NCI-H748 (cell line): ENCODE measurements around the gene TLL1.

ENCODE experiments used
- DNase-seq: peaks from one replicate; lab custom pipeline; 2025; ENCODE audit not compliant: unreplicated experiment; lab: John Stamatoyannopoulos, UW

Gene TLL1

DNA sequence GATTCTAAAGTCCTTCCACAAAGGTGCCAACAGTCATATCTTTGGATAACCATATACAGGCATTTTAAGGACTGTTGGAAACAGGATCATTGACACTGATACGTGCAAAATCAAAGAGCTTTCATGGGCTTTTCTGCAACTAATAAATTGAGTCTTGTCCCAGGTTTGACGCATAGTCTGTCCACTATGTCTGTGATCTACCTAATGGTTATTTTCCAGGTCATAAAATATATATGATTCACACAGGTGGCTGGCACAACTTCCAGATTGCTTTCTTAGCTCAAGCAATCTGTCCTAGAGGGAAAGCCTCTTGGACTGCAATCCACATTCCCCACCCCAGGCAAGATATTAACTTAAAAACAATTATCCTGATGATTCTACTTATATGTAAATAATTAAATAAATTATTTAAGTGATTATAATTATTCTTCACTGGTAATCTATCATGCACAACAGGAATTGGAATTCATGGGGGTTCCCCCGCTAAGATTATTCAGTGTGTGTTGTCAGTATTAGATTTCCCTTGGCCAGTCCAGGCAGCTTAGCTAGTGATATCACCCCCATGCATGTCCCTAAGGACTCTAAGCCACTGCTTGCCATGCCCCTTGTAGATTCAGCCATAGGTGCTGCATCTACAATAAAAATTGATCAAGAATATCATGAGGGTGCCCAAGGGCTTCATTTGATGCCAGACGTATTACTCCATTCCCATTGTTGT is 97.8 kb downstream of the TLL1 start:
- DNase-seq: no peak

- DNase-seq: no peak
Measured at GRCh38 chr4:165971446-165971845, 98.4 kb downstream of the TLL1 start.

DNA sequence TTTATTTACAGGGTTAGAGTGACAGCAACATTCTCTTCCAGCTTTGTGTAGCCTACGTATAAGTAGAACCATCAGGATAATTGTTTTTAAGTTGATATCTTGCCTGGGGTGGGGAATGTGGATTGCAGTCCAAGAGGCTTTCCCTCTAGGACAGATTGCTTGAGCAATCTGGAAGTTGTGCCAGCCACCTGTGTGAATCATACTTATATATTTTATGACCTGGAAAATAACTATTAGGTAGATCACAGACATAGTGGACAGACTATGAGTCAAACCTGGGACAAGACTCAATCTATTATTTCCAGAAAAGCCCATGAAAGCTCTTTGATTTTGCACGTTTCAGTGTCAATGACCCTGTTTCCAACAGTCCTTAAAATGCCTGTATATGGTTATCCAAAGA is 98.9 kb downstream of the TLL1 start:
- DNase-seq: no peak

- no peak for DNase-seq
Measured at GRCh38 chr4:165972747-165973146, 99.7 kb downstream of the TLL1 start.

DNA sequence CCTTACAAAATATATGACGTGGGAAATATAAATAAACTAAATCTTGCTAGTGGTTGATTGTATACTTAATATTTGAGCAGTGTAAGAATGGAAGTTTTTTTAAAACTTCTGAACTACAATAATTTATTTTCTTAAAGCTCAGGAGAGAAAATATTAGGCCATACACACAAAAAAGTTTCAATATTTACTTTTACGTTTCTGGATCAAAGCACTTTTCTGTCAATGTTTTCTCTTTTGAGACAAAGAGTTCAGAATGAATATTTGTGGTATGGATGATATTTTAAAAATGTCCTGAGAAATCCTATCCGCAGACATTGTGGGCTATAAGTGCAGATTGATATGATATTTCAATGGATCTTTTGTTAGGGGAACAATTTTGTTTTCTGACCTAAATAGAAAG is 109.9 kb downstream of the TLL1 start:
- DNase-seq: no peak

GRCh38 chr4:165986956-165987698 is 114.1 kb downstream of the TLL1 start:
- DNase-seq: no peak

- DNase-seq: no peak
Measured at GRCh38 chr4:165991325-165992180, 118.5 kb downstream of the TLL1 start.

- DNase-seq: no peak
Measured at GRCh38 chr4:165992283-165992682, 119.2 kb downstream of the TLL1 start.

DNA sequence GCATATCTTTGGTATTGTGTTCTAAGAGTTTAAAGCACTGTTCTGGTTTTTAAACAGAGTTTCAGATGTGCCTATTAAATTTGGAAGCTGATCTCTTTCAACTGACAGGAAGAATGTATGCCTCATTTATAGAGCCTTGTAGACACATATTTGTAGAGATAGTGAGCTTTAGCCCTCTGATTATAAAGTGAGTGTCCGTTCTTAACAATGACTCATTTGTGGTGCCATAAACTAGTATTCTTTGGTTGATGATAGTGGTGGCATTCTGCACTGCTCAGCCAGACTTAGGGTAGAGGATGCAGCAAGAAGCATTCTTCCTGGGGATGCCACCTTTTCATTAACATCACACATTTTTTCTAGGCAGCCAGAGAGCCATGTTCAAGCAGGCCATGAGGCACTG is 121.7 kb downstream of the TLL1 start:
- no peak for DNase-seq

DNA sequence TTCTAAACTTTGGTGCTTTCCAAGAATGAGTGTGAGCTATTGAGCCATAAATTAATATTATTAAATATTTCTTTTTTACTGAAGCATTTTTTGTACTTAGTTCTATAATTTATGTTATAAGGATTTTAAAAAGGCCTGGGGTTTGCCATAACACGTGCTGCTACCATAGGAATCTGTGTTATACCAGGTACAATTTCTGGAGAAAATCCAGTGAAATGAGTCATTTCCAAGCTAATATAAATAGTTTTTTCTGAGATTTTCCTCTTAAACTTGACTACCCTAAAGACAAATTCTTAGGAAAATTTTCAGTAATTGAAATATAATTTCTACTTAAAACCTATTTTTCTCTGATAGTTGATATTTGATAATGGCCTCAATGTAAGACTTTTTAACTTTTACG is 130.8 kb downstream of the TLL1 start:
- no peak for DNase-seq

- no peak for DNase-seq
Measured at GRCh38 chr4:166006217-166006616, 133.2 kb downstream of the TLL1 start.

- DNase-seq: no peak
Measured at GRCh38 chr4:166008510-166008909, 135.5 kb downstream of the TLL1 start.

DNA sequence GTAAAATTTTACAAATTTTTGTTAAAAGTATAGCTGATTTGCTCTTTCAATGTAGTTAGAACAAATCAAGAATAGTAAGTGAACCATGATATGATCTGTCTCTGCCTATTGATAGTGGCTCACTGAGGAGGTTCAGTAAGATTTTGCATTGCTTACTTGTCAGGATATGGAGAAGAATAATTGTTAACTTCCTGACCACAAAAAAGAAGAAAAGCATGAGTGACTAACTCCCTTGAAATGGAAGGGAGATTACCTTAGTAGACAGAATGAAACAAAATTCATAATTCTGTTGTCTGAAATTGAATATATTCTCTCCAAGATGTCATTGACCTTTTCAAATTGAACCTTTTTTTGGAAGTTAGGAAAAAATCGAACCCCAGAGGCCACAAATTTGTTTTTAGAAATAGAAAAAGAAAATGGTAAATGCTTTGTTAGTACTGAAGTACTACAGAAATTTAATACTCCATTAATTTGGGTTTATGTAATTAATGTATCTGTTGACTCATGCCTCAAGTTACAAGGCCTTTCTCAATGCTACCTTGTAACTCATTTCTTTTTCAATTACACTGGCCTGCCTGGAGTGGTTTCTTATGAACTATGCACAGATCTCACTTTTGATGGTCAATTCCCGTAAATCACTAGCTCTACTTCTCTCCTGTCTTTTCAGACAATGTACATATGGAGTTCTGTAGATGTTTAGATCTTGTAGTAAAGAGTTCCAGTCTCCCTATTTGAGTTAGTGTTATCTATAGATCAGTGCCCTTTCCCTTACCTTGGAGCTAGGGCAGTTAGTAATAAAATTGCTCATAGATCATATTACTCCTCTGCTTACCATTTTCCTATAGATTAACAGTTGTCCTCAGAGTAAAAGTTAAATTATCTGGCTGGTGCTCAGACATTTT is 139.3 kb downstream of the TLL1 start:
- no peak for DNase-seq

DNA sequence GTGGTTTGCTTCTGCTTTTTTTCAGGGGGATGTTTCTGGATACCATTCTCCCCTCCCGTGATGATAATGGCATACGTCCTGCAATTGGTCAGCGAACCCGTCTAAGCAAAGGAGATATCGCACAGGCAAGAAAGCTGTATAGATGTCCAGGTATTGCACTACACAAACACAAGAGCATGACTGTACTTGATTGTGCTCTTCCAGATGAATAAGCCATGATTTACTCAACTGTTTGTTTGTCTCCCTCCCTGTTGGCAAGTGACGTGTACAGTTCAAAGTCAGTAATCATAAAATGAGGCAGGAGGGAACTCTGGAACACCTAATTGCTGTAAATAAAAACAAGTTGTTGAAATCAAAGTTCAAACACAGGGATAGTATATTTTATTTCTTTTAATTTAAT is 141.4 kb downstream of the TLL1 start:
- DNase-seq: no peak

DNA sequence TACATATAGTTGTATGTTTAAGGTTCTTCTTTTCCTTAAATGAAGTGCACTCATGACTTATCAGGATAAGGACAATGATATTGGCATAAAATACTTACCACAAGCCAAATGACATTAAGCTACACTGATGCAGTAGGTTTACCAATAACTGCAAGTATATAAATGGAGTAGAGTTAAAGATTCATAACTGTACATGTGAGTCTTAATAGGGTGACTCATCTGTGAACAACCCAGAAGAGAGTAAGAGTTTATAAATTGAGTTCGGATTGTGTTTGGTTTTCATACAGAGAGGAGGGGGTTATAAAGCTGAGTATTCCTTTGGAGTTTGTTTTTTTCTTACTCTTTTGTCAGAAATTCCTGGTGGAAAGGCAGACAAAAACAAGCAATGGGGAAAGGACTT is 144.8 kb downstream of the TLL1 start:
- no peak for DNase-seq

GRCh38 chr4:166019441-166020220 is 146.6 kb downstream of the TLL1 start:
- DNase-seq: no peak

GRCh38 chr4:166021617-166022016 is 148.6 kb downstream of the TLL1 start:
- no peak for DNase-seq

- DNase-seq: no peak
Measured at GRCh38 chr4:166034965-166035364, 161.9 kb downstream of the TLL1 start.

- no peak for DNase-seq
Measured at GRCh38 chr4:166039822-166040221, 166.8 kb downstream of the TLL1 start.

GRCh38 chr4:166042510-166043055 is 169.5 kb downstream of the TLL1 start:
- DNase-seq: no peak
